NCI-H1092 (cell line): ENCODE data around the gene C5orf58.
"Not testable (repeated sequence)": the region's sequence is repeated elsewhere in the genome, so short reads cannot be mapped to it uniquely, and the experiment has no call there.

Experiments used
- DNase-seq: peaks from one replicate; lab custom pipeline; 2025; lab: John Stamatoyannopoulos, UW

C5orf58 gene

GRCh38 chr5:170223906-170224305 lies 8.9 kb upstream of the C5orf58 start:
- DNase-seq = no peak

DNA sequence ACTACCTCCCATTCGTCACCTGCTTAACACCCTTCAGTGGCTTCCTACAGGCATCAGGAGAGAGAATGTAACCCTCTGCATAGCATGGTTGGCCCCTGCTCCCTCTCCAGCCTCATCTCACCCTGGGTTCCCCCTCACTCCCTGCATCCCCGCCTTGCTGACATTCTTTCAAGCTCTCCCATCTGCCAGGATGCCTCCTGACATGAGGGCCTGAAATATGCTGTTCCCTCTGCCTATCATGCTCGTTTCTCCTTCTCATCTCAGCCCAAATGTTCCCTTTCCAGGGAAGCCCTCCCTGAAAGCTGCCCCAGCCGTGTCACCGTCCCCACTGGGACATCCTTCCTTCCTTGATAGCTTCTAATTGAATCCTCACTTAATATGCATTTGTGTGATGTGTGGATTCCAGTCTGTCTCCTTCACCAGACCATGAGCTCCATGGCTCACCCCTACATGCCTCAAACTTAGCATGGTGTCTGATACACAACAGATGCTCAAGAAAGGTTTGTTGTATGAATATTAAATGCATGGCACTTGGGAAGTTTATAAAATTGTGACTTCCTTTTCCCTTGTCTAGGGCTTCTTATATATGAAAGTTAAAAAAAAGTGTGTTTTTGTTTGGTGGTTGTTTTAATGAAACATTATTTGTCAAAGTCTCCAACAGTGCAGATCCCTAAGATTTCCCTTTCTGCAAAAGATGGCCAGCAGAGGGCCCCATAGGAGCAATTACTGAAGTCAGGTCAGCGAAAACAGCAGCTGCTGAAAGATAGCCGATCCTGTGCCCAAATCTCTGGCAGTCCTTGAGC lies 7.3 kb upstream of the C5orf58 start:
- DNase-seq = peak; percentile 46

DNA sequence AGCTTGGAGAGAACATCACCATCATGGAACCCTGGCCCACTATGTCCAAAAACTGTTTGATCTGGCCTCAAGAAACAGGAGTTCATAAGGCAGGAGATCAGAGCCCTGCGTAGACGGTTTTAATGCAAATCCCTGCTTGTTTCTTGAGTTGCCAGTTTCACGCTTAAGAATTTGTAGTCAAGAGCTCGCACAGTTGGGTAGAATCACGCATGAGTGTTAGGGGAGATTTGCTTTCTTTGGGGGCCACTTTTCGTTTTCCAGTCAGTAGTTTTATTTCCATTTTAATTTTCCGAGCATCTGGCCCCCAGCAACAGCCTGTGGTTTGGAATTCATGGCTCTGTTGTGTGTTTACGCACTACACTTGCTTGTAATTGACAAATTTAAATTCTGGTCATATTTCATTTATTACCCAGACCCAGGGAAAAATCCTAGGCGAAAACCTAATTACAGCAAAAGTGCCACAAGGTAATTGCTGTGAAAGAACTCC lies 6.6 kb upstream of the C5orf58 start:
- no peak for DNase-seq

GRCh38 chr5:170226661-170227060 lies 6.1 kb upstream of the C5orf58 start:
- DNase-seq = no peak

DNA sequence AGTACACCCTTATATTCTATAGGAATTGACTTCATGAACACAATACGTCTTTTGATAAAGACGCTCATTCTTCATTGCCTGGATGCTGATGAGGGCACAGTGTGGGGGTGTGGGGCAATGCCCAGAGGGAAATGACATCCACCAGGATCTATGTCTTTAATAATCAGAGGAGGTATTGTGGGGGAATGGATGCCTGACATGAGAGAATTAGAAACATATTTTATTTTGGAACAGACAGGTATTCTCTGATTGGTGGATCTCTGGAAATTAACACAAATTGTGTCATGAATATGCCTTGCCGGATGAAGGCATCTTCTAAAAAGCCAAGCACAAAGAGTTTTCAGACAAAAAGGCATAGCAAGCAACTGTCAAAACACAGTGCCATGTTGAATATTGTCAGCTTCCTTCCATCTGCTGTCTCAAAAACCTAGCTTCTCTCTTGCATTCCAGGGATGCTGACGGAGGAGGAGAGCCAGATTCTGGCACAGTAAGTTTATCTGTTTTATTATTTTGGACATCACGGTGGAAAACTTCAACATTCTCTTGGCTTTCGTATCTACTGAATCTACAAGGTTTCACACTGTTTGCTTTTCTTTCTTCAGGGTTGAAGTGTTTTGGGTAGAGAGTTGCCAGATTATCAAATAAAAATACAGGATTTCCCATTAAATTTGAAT lies 3.9 kb upstream of the C5orf58 start:
- DNase-seq = no peak

DNA sequence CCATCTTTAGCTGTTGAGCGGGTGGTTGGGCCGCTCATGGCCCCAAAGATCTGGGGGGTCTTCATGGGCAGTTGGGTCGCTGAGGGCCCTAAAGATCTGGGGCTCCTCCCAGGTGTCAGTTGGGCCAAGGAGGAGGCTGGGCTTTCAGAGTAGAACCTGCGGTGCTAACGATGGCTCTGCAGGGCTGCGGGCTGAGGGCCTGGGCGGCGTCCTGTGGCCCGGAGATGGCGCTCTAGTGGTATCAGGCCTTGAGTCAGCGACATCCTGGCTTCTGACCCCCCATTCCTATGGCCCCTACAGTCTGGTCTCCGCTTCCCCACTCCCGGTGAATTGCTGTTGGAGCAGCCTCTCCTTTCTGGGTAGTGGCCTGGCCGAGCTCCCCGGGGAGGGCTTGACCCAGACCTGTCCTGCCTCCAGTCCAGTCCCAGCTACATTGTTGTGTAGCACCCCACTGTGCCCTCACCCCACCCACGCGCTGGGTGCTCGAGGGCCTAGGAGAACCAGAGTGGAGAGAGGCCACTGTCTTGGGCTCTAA lies 640 bp downstream of the C5orf58 start:
- no peak for DNase-seq

- no peak for DNase-seq
These were observed 3.4 kb downstream of the C5orf58 start for GRCh38 chr5:170235876-170236864.

DNA sequence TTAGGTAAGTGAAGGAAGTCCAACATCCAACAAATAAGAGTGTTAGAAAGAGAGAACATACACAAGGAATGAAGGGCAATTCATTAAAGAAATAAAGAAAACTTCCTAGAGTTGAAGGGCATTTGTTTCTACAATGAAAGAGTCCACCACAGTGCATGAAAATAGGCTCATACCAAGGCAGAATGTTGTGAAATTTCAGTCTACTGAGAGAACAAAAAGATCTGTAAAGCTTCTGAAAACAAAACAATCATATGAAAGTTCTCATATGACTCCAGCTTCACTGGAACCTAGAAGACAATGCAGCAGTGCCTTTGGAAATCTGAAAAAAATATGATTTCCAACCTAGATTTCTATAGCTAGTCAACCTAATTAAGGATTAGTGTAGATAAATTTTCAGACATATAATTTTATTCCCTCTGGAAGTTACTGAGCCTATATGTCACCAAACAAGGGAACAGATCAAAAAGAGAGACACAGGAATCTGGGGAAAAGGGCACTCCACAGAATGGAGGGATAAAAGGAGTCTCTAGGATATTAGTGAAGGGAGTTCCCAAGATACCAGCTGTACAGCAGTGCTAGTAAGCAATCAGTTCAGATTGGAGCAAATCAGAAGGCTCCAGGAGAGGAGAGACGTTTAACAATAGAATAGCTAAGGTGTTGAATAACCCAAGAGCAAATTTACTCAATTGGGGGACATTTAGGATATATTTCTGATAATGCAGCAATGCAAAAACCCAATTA lies 5.8 kb downstream of the C5orf58 start:
- no peak for DNase-seq

DNA sequence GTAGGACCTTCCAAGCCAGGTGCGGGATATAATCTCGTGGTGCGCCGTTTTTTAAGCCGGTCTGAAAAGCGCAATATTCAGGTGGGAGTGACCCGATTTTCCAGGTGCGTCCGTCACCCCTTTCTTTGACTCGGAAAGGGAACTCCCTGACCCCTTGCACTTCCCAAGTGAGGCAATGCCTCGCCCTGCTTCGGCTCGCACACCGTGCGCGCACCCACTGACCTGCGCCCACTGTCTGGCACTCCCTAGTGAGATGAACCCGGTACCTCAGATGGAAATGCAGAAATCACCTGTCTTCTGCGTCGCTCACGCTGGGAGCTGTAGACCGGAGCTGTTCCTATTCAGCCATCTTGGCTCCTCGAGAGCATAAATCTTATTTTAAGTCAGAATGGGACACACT lies 12.7 kb downstream of the C5orf58 start:
- DNase-seq = not testable (repeated sequence)

- DNase-seq = no peak
These were observed 13.5 kb downstream of the C5orf58 start for GRCh38 chr5:170246126-170246870.

DNA sequence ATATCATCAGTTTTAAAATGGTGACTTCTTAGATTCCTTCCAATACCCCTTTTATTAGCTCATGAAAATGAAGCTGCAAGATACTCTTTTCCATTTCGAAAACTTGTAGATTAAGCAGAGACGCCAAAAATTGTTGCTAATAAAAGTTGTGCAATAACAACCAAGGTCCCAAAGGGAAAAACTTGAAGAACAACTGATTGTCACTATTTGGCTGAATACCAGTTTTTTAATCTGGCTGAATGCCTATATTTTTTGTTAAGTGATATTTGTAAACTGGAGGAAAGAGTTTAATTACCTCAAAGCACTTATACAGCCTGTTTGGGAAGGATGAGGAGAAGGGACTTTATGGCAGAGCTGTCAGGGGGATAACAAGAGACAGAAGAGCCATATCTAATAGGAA lies 14.6 kb downstream of the C5orf58 start:
- DNase-seq = no peak

- no peak for DNase-seq
These were observed 15.6 kb downstream of the C5orf58 start for GRCh38 chr5:170248172-170248930.

DNA sequence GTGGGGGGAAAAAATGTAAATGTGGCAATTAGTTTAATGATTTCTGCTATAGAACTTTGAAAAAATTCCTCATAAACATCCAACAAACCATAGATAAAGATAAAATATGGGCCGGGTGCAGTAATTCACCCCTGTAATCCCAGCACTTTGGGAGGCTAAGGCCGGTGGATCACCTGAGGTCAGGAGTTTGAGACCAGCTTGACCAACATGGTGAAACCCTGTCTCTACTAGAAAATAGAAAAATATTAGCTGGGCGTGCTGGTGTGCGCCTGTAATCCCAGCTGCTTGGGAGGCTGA lies 16.1 kb downstream of the C5orf58 start:
- DNase-seq = not testable (repeated sequence)

GRCh38 chr5:170249355-170249754 lies 16.6 kb downstream of the C5orf58 start:
- no peak for DNase-seq

GRCh38 chr5:170250810-170251317 lies 18.1 kb downstream of the C5orf58 start:
- DNase-seq = no peak

DNA sequence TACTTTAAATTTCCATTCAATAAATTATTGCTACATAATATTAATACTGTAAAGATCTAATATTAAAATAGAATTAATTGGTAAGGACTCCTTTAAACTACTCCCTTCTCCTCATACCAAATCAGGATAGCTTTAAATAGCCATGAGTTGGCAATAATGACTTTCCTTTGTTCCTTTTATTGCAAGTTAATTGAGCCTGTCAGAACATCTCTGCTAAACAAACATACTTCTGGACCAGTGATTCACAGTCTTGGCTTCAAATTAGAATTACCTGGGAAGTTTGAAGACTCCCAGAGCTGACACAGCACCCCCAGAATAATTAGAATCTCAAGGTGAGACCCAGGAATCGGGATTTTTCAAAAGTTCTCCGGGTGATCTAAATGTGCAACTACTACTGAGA lies 18.7 kb downstream of the C5orf58 start:
- no peak for DNase-seq

GRCh38 chr5:170252109-170252508 lies 19.3 kb downstream of the C5orf58 start:
- DNase-seq = no peak

GRCh38 chr5:170252720-170253350 lies 20.1 kb downstream of the C5orf58 start:
- no peak for DNase-seq

DNA sequence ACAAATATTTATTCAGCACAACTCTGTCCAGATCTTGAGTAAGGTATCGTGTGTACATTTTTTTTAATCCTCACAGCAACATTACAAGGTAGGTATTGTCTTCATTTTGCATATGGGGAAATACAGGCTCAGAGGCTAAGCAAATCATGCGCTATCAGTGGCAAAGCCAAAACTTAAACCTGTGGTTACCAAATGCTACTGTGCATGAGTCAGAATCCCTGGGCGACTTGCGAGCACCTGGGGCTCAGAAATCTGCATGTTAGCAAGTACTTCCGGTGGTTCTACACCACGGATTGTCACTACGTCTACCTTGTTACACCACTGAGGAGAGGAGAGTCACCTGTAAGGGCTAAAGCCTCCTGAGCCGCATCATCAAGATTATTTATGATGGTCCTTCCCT lies 21.3 kb downstream of the C5orf58 start:
- DNase-seq = no peak
